HepG2 (cell line): ENCODE results near the gene CENPK. TPM values are rescaled to one million over a fixed set of nuclear protein-coding genes. Genes with fewer than 3 reads are reported as not detected.

Experiments
- ATAC-seq: fragments of 200-7000 bp; cut with Tn5 transposase; 3 replicates; pipeline ENCODE4 v1.9.1; 2020; ENCODE audit warnings: mild to moderate bottlenecking, moderate library complexity
- BruUV-seq: library from RNA; stranded (reverse); fragments of 400-500 nt; replicated peaks from 2 replicates; lab custom pipeline; 2021; lab: Mats Ljungman, UMichigan
- CTCF ChIA-PET: fragments of 300-600 bp; formaldehyde crosslinking; extraction: SDS; loops from one replicate; lab custom pipeline; 2021; ENCODE audit warnings: low total read pairs, inconsistent platforms, low intra/inter-chr PET ratio; lab: Yijun Ruan, JAX
- POLR2A ChIA-PET: fragments of 350-600 bp; sonication (Branson Sonifier 250); formaldehyde crosslinking; loops from one replicate; lab custom pipeline; 2020; ENCODE audit warnings: antibody characterized with exemption, inconsistent platforms; lab: Yijun Ruan, JAX
- DNase-seq: peaks from one replicate; pipeline ENCODE4 v3.0.0-alpha.2; 2015; ENCODE audit warnings: low spot score
- FAIRE-seq: peaks from 3 replicates; lab custom pipeline; 2011; peaks lifted over from hg19 to GRCh38; lab: Jason Lieb, UNC
- H2AFZ ChIP-seq: one replicate; pipeline ENCODE4 v1.6.1; 2011; ENCODE audit warnings: low read length, inconsistent platforms
- H3K27ac ChIP-seq: fragments of 300-600 bp; 3 replicates; pipeline ENCODE4 v1.8.0; 2011; ENCODE audit warnings: mixed run types, mild to moderate bottlenecking, mixed read lengths, low read length, inconsistent platforms; ENCODE audit not compliant: insufficient read depth; ENCODE audit errors: extremely low read length
- H3K27me3 ChIP-seq, 2 experiments: fragments of 200-600 bp in 1 of 2; 2 replicates in 1 of 2; 3 replicates in 1 of 2; pipeline versions ENCODE4 v1.6.0 to v1.8.0; 2011; ENCODE audit warnings: low read length in 2 of 2, mild to moderate bottlenecking in 2 of 2, moderate library complexity in 2 of 2, inconsistent platforms in 1 of 2; ENCODE audit not compliant: insufficient read depth in 2 of 2, control insufficient read depth in 1 of 2
- H3K36me3 ChIP-seq, 2 experiments: fragments of 200-600 bp in 1 of 2; replicated peaks in 1 of 2; 2 replicates in 1 of 2; 3 replicates in 1 of 2; pipeline versions ENCODE4 v1.5.1 to v1.8.0; 2011; ENCODE audit warnings: low read length in 2 of 2, inconsistent platforms in 1 of 2; ENCODE audit not compliant: insufficient read depth in 2 of 2, control insufficient read depth in 1 of 2
- H3K4me1 ChIP-seq: 2 replicates; pipeline ENCODE4 v1.5.1; 2012; ENCODE audit warnings: low read length, inconsistent platforms; ENCODE audit not compliant: insufficient read depth
- H3K4me2 ChIP-seq: 2 replicates; pipeline ENCODE4 v1.6.0; 2011; ENCODE audit warnings: low read depth, low read length, inconsistent platforms
- H3K4me3 ChIP-seq, 3 experiments: fragments of 200-600 bp in 1 of 3; sonication (generic), shearing (Covaris generic) in 1 of 3; replicated peaks in 1 of 3; 2 replicates each; pipeline ENCODE4 v1.5.1; 2011 to 2016; ENCODE audit warnings: low read length in 3 of 3, inconsistent platforms in 2 of 3, low read depth in 2 of 3, mild to moderate bottlenecking in 2 of 3, control low read depth in 1 of 3, mixed read lengths in 1 of 3; ENCODE audit not compliant: insufficient read depth in 1 of 3
- H3K79me2 ChIP-seq: one replicate; pipeline ENCODE4 v1.6.1; 2011; ENCODE audit warnings: low read length, inconsistent platforms; ENCODE audit not compliant: insufficient read depth
- H3K9ac ChIP-seq: 2 replicates; pipeline ENCODE4 v1.6.0; 2011; ENCODE audit warnings: mild to moderate bottlenecking, low read depth, low read length, inconsistent platforms; ENCODE audit not compliant: insufficient read depth
- H3K9me3 ChIP-seq: 2 replicates; pipeline ENCODE4 v1.5.1; 2012; ENCODE audit warnings: mild to moderate bottlenecking, low read length
- H4K20me1 ChIP-seq: 2 replicates; pipeline ENCODE4 v1.6.0; 2011; ENCODE audit warnings: inconsistent platforms, mild to moderate bottlenecking, low read length, moderate library complexity; ENCODE audit not compliant: insufficient read depth
- AKNA ChIP-seq: sonication (generic); formaldehyde crosslinking; IDR thresholded peaks from 2 replicates; pipeline ENCODE4 v1.4.0; 2020; ENCODE audit warnings: missing genetic modification reagents, borderline replicate concordance
- CEBPZ ChIP-seq: IDR thresholded peaks from 2 replicates; pipeline ENCODE4 v1.6.1; 2012; ENCODE audit warnings: low read length, improper control_type of control experiment
- DPF2 ChIP-seq: sonication (generic); formaldehyde crosslinking; IDR thresholded peaks from 2 replicates; pipeline ENCODE4 v1.4.0; 2020; ENCODE audit warnings: mild to moderate bottlenecking, low read depth, missing genetic modification reagents, borderline replicate concordance
- ELF3 ChIP-seq: IDR thresholded peaks from 2 replicates; pipeline ENCODE4 v1.6.1; 2016; ENCODE audit warnings: missing genetic modification reagents, missing compliant biosample characterization
- MYNN ChIP-seq: sonication (generic); formaldehyde crosslinking; IDR thresholded peaks from 2 replicates; pipeline ENCODE4 v1.4.0; 2020; ENCODE audit warnings: mild to moderate bottlenecking, low read depth, missing genetic modification reagents
- NRL ChIP-seq: sonication (generic); formaldehyde crosslinking; IDR thresholded peaks from 2 replicates; pipeline ENCODE4 v1.5.0; 2020; ENCODE audit warnings: missing genetic modification reagents, mild to moderate bottlenecking, moderate library complexity, borderline replicate concordance
- PRDM10 ChIP-seq: sonication (generic); formaldehyde crosslinking; IDR thresholded peaks from 2 replicates; pipeline ENCODE4 v1.4.0; 2020; ENCODE audit warnings: low read depth, missing genetic modification reagents
- THAP11 ChIP-seq: IDR thresholded peaks from 2 replicates; pipeline ENCODE4 v1.6.1; 2016; ENCODE audit warnings: missing biosample characterization, missing genetic modification reagents
- ZSCAN5A ChIP-seq: sonication (generic); formaldehyde crosslinking; IDR thresholded peaks from 2 replicates; pipeline ENCODE4 v1.8.0; 2022; ENCODE audit warnings: mild to moderate bottlenecking, missing genetic modification reagents, borderline replicate concordance
- WGBS: methylation state at CpG from one replicate; pipeline ENCODE4 v1.1.6; 2017; ENCODE audit warnings: low lambda C conversion rate; 5-methylcytosine and 5-hydroxymethylcytosine counted together
- in situ Hi-C: cut with HindIII; loops from 2 replicates; pipeline ENCODE4 v1.10.0; 2017; ENCODE audit warnings: low pct_unique_long_range_greater_than_20kb; ENCODE audit not compliant: extremely low pct_ligation_motif_present
- intact Hi-C: fragments of 100-400 bp; cut with micrococcal nuclease; formaldehyde crosslinking; loops from one replicate; pipeline ENCODE4 v1.10.0; 2022; ENCODE audit not compliant: unreplicated experiment
- polyA plus RNA-seq, 8 experiments: library from polyadenylated mRNA; depleted of rRNA in 3 of 8; stranded (reverse) in 7 of 8; unstranded in 1 of 8; fragments of >200 nt; fragmentation: Illumina TruSeq in 4 of 8; extraction: Trizol in 4 of 8; gene quantifications; 2 replicates each; pipeline versions ENCODE4 v1.2.1 to v1.2.3, GENCODE V29; 2011 to 2016; ENCODE audit warnings: low read depth in 4 of 8, missing spikeins in 1 of 8, mixed read lengths in 1 of 8; ENCODE audit not compliant: insufficient read depth in 1 of 8
- total RNA-seq, 5 experiments: library from RNA; depleted of rRNA; stranded (reverse); fragments of >200 nt; fragmentation: Illumina TruSeq; extraction: Trizol; gene quantifications; 2 replicates each; pipeline ENCODE4 v1.2.3, GENCODE V29; 2016; ENCODE audit warnings: low read depth in 1 of 5

CENPK gene
- total and polyA plus RNA-seq, 2 of the 13 experiments (the other 11 are each of a cell fraction or from before 2014, with no cell fraction given) = 14.3 to 54.4 TPM

- intact Hi-C loops = no loop called here
- H3K9me3 ChIP-seq = no peaks in the 10 kb centered on the region
- 98% methylated on average over 2 of the region's 2 CpGs for WGBS
- no peak for FAIRE-seq
- in situ Hi-C loops = no loop called here
- no TSS peak for BruUV-seq
- no peak overlapping the region for H3K9ac ChIP-seq
- H3K4me3 ChIP-seq = no peak overlapping the region
- CTCF ChIA-PET = no interaction called here
- no peaks in the 10 kb centered on the region for H3K4me1 ChIP-seq
- no peak overlapping the region for H3K27ac ChIP-seq
- no peak overlapping the region for H2AFZ ChIP-seq
- peaks cover 8 to 15% of the 10 kb centered on the region in 2 experiments; a peak in 3 of 5 replicates for H3K36me3 ChIP-seq
- H3K79me2 ChIP-seq = peaks cover 8% of the 10 kb centered on the region
- POLR2A ChIA-PET = no interaction called here
- no peaks in the 10 kb centered on the region for H4K20me1 ChIP-seq
- no peak overlapping the region for H3K4me2 ChIP-seq
- no peak for ATAC-seq
- DNase-seq = no peak
- H3K27me3 ChIP-seq = no peaks in the 10 kb centered on the region
- TF ChIP-seq AKNA (CRISPR knock-in tag) = no peak
- no peak for TF ChIP-seq ELF3
- no peak for TF ChIP-seq MYNN (CRISPR knock-in tag)
- no peak for TF ChIP-seq THAP11 (CRISPR knock-in tag)
- TF ChIP-seq CEBPZ = no peak
- TF ChIP-seq DPF2 (CRISPR knock-in tag) = no peak
- no peak for TF ChIP-seq PRDM10 (CRISPR knock-in tag)
- TF ChIP-seq NRL = no peak
- TF ChIP-seq ZSCAN5A (CRISPR knock-in tag) = no peak
Measured at GRCh38 chr5:65570598-65571226, 7.7 kb upstream of the CENPK start.
